HEK293 (cell line): Measurements from ENCODE around the gene MUSTN1.

Experiments
- CTCF ChIA-PET: fragments of 350-600 bp; formaldehyde crosslinking; extraction: SDS; loops from one replicate; lab custom pipeline; 2021; ENCODE audit warnings: antibody characterized with exemption; lab: Yijun Ruan, JAX
- POLR2A ChIA-PET: fragments of 300-600 bp; formaldehyde crosslinking; extraction: SDS; loops from one replicate; lab custom pipeline; 2020; ENCODE audit warnings: antibody characterized with exemption, inconsistent platforms; lab: Yijun Ruan, JAX
- H3K27ac ChIP-seq: fragments of 200-500 bp; sonication (Bioruptor generic); 2 replicates; pipeline ENCODE4 v1.5.1; 2014; ENCODE audit warnings: low read depth, low read length, control low read depth, inconsistent platforms; ENCODE audit errors: extremely low read depth
- H3K36me3 ChIP-seq, 2 experiments: fragments of 200-500 bp in 1 of 2; sonication (Bioruptor generic) in 1 of 2; 1 replicate in 1 of 2; 2 replicates in 1 of 2; pipeline ENCODE4 v1.5.1; 2014 to 2017; ENCODE audit warnings: inconsistent platforms in 2 of 2, low read length in 2 of 2; ENCODE audit not compliant: control insufficient read depth in 2 of 2, insufficient read depth in 1 of 2
- H3K4me1 ChIP-seq: fragments of 200-500 bp; sonication (Bioruptor generic); 2 replicates; pipeline ENCODE4 v1.5.1; 2014; ENCODE audit warnings: mild to moderate bottlenecking, low read length, inconsistent platforms; ENCODE audit not compliant: control insufficient read depth, insufficient read depth
- H3K4me3 ChIP-seq: 2 replicates; pipeline ENCODE4 v1.5.1; 2011; ENCODE audit warnings: low read depth, mild to moderate bottlenecking, control low read depth, low read length, moderate library complexity
- H3K9me3 ChIP-seq: fragments of 200-500 bp; sonication (Bioruptor generic); 2 replicates; pipeline ENCODE4 v1.5.1; 2014; ENCODE audit warnings: low read depth, low read length, inconsistent platforms; ENCODE audit not compliant: control insufficient read depth, insufficient read depth
- KLF16 ChIP-seq: fragments of 450-650 bp; formaldehyde crosslinking; IDR thresholded peaks from 2 replicates; pipeline ENCODE4 v1.5.1; 2017; ENCODE audit warnings: missing biosample characterization, missing genetic modification characterization
- PRDM1 ChIP-seq: fragments of 450-650 bp; formaldehyde crosslinking; IDR thresholded peaks from 2 replicates; pipeline ENCODE4; 2016; ENCODE audit warnings: missing biosample characterization, missing genetic modification characterization
- TCF7L2 ChIP-seq: IDR thresholded peaks from 2 replicates; pipeline ENCODE4 v1.6.1; 2011; ENCODE audit warnings: low read depth, mild to moderate bottlenecking, inconsistent platforms, low read length, moderate library complexity, borderline replicate concordance
- ZFP37 ChIP-seq: fragments of 450-650 bp; formaldehyde crosslinking; IDR thresholded peaks from 2 replicates; pipeline ENCODE4 v1.5.1; 2016; ENCODE audit warnings: missing biosample characterization, missing genetic modification characterization
- ZNF133 ChIP-seq: fragments of 450-650 bp; formaldehyde crosslinking; IDR thresholded peaks from 2 replicates; pipeline ENCODE4 v1.5.1; 2016; ENCODE audit warnings: missing biosample characterization, missing genetic modification characterization
- ZNF169 ChIP-seq: fragments of 450-650 bp; formaldehyde crosslinking; IDR thresholded peaks from 2 replicates; pipeline ENCODE4 v1.5.1; 2016; ENCODE audit warnings: missing biosample characterization, missing genetic modification characterization
- ZNF239 ChIP-seq: fragments of 450-650 bp; formaldehyde crosslinking; IDR thresholded peaks from 2 replicates; pipeline ENCODE4 v1.5.1; 2016; ENCODE audit warnings: missing biosample characterization, missing genetic modification characterization
- ZNF404 ChIP-seq: fragments of 450-650 bp; formaldehyde crosslinking; IDR thresholded peaks from 2 replicates; pipeline ENCODE4 v1.5.1; 2017; ENCODE audit warnings: missing biosample characterization, missing genetic modification characterization
- ZNF549 ChIP-seq: fragments of 450-650 bp; IDR thresholded peaks from 2 replicates; pipeline ENCODE4 v1.5.1; 2018; ENCODE audit warnings: missing biosample characterization, missing genetic modification characterization, mild to moderate bottlenecking, inconsistent platforms, moderate library complexity
- ZNF747 ChIP-seq: fragments of 450-650 bp; formaldehyde crosslinking; IDR thresholded peaks from 2 replicates; pipeline ENCODE4 v1.5.1; 2016; ENCODE audit warnings: missing biosample characterization, missing genetic modification characterization
- ZNF830 ChIP-seq: fragments of 450-650 bp; IDR thresholded peaks from 2 replicates; pipeline ENCODE4 v1.5.0; 2018; ENCODE audit warnings: missing biosample characterization, missing genetic modification characterization, low read depth, mild to moderate bottlenecking, moderate library complexity
- ZXDB ChIP-seq: fragments of 450-650 bp; formaldehyde crosslinking; IDR thresholded peaks from 2 replicates; pipeline ENCODE4 v1.5.1; 2016; ENCODE audit warnings: missing biosample characterization, missing genetic modification characterization
- TF ChIP-seq, protein P1 (sequence below): fragments of 450-650 bp; formaldehyde crosslinking; IDR thresholded peaks from 2 replicates; pipeline ENCODE4 v1.5.1; 2017; ENCODE audit warnings: missing biosample characterization, missing genetic modification characterization
- TF ChIP-seq, protein P2 (sequence below): fragments of 450-650 bp; formaldehyde crosslinking; IDR thresholded peaks from 2 replicates; pipeline ENCODE4 v1.5.1; 2016; ENCODE audit warnings: missing biosample characterization, missing genetic modification characterization
- TF ChIP-seq, protein P3 (sequence below): fragments of 450-650 bp; formaldehyde crosslinking; IDR thresholded peaks from 2 replicates; pipeline ENCODE4 v1.5.1; 2017; ENCODE audit warnings: missing biosample characterization, missing genetic modification characterization
- TF ChIP-seq, protein P4 (sequence below): fragments of 450-650 bp; formaldehyde crosslinking; IDR thresholded peaks from 2 replicates; pipeline ENCODE4 v1.5.1; 2016; ENCODE audit warnings: missing biosample characterization, missing genetic modification characterization
- TF ChIP-seq, protein P5 (sequence below): fragments of 450-650 bp; formaldehyde crosslinking; IDR thresholded peaks from 2 replicates; pipeline ENCODE4 v1.5.0; 2017; ENCODE audit warnings: missing biosample characterization, missing genetic modification characterization, borderline replicate concordance
- TF ChIP-seq, protein P6 (sequence below): fragments of 450-650 bp; formaldehyde crosslinking; IDR thresholded peaks from 2 replicates; pipeline ENCODE4 v1.5.1; 2017; ENCODE audit warnings: missing biosample characterization, mild to moderate bottlenecking, missing genetic modification characterization, moderate library complexity
- TF ChIP-seq, protein P7 (sequence below): fragments of 450-650 bp; formaldehyde crosslinking; optimal IDR thresholded peaks from 2 replicates; pipeline ENCODE3; 2016; ENCODE audit warnings: missing biosample characterization, mild to moderate bottlenecking, missing genetic modification characterization
- TF ChIP-seq, protein P8 (sequence below): fragments of 450-650 bp; formaldehyde crosslinking; IDR thresholded peaks from 2 replicates; pipeline ENCODE4 v1.5.1; 2016; ENCODE audit warnings: missing biosample characterization, missing genetic modification characterization

Gene MUSTN1

DNA sequence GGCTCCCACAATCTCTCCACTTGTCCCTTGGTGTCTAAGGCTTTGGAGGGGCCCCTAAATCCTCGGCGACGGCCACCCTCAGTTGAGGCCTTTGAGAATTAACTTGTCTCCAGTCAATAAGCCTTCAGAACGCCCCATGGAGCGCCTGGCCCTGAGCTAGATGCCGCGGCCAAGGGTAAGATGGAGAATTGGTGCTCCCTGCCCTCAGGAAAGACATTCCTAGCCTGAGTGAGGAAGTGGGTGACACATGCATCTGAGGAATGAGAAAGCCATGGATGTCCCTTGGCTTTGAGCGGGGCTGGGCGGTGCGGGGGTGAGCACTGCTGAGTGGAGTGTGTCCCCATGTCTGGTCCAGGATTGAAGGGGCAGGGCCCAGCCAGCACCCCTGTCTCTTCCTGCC lies 17.6 kb downstream of the MUSTN1 start:
- Histone ChIP-seq H3K9me3 (no peaks in the 10 kb centered on the region), H3K27ac (no peak overlapping the region), H3K4me3 (no peak overlapping the region), H3K4me1 (no peaks in the 10 kb centered on the region), H3K36me3 (no peaks in the 10 kb centered on the region)
- CTCF ChIA-PET = interaction anchor here (0.6 to 2.3 kb wide), 2 partner anchors 15 to 19 kb away, joined by 3 to 9 read pairs; no protein-coding TSS in a partner anchor
- POLR2A ChIA-PET = no interaction called here
- TF ChIP-seq, protein P1, sequence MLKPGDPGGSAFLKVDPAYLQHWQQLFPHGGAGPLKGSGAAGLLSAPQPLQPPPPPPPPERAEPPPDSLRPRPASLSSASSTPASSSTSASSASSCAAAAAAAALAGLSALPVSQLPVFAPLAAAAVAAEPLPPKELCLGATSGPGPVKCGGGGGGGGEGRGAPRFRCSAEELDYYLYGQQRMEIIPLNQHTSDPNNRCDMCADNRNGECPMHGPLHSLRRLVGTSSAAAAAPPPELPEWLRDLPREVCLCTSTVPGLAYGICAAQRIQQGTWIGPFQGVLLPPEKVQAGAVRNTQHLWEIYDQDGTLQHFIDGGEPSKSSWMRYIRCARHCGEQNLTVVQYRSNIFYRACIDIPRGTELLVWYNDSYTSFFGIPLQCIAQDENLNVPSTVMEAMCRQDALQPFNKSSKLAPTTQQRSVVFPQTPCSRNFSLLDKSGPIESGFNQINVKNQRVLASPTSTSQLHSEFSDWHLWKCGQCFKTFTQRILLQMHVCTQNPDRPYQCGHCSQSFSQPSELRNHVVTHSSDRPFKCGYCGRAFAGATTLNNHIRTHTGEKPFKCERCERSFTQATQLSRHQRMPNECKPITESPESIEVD (tag by site-specific recombination) = no peak
- TF ChIP-seq ZNF169 (tag by site-specific recombination) (no peak), ZNF404 (tag by site-specific recombination) (no peak), PRDM1 (no peak), ZNF747 (tag by site-specific recombination) (no peak), ZFP37 (tag by site-specific recombination) (no peak), ZNF133 (tag by site-specific recombination) (no peak), ZNF549 (no peak), TCF7L2 (no peak), KLF16 (tag by site-specific recombination) (no peak), ZXDB (no peak), ZNF239 (tag by site-specific recombination) (no peak), ZNF830 (tag by site-specific recombination) (no peak)
- TF ChIP-seq, protein P2, sequence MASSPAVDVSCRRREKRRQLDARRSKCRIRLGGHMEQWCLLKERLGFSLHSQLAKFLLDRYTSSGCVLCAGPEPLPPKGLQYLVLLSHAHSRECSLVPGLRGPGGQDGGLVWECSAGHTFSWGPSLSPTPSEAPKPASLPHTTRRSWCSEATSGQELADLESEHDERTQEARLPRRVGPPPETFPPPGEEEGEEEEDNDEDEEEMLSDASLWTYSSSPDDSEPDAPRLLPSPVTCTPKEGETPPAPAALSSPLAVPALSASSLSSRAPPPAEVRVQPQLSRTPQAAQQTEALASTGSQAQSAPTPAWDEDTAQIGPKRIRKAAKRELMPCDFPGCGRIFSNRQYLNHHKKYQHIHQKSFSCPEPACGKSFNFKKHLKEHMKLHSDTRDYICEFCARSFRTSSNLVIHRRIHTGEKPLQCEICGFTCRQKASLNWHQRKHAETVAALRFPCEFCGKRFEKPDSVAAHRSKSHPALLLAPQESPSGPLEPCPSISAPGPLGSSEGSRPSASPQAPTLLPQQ (tag by site-specific recombination) = no peak
- TF ChIP-seq, protein P3, sequence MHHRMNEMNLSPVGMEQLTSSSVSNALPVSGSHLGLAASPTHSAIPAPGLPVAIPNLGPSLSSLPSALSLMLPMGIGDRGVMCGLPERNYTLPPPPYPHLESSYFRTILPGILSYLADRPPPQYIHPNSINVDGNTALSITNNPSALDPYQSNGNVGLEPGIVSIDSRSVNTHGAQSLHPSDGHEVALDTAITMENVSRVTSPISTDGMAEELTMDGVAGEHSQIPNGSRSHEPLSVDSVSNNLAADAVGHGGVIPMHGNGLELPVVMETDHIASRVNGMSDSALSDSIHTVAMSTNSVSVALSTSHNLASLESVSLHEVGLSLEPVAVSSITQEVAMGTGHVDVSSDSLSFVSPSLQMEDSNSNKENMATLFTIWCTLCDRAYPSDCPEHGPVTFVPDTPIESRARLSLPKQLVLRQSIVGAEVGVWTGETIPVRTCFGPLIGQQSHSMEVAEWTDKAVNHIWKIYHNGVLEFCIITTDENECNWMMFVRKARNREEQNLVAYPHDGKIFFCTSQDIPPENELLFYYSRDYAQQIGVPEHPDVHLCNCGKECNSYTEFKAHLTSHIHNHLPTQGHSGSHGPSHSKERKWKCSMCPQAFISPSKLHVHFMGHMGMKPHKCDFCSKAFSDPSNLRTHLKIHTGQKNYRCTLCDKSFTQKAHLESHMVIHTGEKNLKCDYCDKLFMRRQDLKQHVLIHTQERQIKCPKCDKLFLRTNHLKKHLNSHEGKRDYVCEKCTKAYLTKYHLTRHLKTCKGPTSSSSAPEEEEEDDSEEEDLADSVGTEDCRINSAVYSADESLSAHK (tag by site-specific recombination) = no peak
- TF ChIP-seq, protein P4, sequence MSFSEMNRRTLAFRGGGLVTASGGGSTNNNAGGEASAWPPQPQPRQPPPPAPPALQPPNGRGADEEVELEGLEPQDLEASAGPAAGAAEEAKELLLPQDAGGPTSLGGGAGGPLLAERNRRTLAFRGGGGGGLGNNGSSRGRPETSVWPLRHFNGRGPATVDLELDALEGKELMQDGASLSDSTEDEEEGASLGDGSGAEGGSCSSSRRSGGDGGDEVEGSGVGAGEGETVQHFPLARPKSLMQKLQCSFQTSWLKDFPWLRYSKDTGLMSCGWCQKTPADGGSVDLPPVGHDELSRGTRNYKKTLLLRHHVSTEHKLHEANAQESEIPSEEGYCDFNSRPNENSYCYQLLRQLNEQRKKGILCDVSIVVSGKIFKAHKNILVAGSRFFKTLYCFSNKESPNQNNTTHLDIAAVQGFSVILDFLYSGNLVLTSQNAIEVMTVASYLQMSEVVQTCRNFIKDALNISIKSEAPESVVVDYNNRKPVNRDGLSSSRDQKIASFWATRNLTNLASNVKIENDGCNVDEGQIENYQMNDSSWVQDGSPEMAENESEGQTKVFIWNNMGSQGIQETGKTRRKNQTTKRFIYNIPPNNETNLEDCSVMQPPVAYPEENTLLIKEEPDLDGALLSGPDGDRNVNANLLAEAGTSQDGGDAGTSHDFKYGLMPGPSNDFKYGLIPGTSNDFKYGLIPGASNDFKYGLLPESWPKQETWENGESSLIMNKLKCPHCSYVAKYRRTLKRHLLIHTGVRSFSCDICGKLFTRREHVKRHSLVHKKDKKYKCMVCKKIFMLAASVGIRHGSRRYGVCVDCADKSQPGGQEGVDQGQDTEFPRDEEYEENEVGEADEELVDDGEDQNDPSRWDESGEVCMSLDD (tag by site-specific recombination) = no peak
- TF ChIP-seq, protein P5, sequence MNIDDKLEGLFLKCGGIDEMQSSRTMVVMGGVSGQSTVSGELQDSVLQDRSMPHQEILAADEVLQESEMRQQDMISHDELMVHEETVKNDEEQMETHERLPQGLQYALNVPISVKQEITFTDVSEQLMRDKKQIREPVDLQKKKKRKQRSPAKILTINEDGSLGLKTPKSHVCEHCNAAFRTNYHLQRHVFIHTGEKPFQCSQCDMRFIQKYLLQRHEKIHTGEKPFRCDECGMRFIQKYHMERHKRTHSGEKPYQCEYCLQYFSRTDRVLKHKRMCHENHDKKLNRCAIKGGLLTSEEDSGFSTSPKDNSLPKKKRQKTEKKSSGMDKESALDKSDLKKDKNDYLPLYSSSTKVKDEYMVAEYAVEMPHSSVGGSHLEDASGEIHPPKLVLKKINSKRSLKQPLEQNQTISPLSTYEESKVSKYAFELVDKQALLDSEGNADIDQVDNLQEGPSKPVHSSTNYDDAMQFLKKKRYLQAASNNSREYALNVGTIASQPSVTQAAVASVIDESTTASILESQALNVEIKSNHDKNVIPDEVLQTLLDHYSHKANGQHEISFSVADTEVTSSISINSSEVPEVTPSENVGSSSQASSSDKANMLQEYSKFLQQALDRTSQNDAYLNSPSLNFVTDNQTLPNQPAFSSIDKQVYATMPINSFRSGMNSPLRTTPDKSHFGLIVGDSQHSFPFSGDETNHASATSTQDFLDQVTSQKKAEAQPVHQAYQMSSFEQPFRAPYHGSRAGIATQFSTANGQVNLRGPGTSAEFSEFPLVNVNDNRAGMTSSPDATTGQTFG (tag by site-specific recombination) = no peak
- TF ChIP-seq, protein P6, sequence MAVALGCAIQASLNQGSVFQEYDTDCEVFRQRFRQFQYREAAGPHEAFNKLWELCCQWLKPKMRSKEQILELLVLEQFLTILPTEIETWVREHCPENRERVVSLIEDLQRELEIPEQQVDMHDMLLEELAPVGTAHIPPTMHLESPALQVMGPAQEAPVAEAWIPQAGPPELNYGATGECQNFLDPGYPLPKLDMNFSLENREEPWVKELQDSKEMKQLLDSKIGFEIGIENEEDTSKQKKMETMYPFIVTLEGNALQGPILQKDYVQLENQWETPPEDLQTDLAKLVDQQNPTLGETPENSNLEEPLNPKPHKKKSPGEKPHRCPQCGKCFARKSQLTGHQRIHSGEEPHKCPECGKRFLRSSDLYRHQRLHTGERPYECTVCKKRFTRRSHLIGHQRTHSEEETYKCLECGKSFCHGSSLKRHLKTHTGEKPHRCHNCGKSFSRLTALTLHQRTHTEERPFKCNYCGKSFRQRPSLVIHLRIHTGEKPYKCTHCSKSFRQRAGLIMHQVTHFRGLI (tag by site-specific recombination) = no peak
- TF ChIP-seq, protein P7, sequence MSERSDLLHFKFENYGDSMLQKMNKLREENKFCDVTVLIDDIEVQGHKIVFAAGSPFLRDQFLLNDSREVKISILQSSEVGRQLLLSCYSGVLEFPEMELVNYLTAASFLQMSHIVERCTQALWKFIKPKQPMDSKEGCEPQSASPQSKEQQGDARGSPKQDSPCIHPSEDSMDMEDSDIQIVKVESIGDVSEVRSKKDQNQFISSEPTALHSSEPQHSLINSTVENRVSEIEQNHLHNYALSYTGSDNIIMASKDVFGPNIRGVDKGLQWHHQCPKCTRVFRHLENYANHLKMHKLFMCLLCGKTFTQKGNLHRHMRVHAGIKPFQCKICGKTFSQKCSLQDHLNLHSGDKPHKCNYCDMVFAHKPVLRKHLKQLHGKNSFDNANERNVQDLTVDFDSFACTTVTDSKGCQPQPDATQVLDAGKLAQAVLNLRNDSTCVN (tag by site-specific recombination) = no peak
- TF ChIP-seq, protein P8, sequence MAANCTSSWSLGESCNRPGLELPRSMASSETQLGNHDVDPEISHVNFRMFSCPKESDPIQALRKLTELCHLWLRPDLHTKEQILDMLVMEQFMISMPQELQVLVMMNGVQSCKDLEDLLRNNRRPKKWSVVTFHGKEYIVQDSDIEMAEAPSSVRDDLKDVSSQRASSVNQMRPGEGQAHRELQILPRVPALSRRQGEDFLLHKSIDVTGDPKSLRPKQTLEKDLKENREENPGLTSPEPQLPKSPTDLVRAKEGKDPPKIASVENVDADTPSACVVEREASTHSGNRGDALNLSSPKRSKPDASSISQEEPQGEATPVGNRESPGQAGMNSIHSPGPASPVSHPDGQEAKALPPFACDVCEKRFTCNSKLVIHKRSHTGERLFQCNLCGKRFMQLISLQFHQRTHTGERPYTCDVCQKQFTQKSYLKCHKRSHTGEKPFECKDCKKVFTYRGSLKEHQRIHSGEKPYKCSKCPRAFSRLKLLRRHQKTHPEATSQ (tag by site-specific recombination) = no peak
